ENCODE results near the gene GYG1.

DNA sequence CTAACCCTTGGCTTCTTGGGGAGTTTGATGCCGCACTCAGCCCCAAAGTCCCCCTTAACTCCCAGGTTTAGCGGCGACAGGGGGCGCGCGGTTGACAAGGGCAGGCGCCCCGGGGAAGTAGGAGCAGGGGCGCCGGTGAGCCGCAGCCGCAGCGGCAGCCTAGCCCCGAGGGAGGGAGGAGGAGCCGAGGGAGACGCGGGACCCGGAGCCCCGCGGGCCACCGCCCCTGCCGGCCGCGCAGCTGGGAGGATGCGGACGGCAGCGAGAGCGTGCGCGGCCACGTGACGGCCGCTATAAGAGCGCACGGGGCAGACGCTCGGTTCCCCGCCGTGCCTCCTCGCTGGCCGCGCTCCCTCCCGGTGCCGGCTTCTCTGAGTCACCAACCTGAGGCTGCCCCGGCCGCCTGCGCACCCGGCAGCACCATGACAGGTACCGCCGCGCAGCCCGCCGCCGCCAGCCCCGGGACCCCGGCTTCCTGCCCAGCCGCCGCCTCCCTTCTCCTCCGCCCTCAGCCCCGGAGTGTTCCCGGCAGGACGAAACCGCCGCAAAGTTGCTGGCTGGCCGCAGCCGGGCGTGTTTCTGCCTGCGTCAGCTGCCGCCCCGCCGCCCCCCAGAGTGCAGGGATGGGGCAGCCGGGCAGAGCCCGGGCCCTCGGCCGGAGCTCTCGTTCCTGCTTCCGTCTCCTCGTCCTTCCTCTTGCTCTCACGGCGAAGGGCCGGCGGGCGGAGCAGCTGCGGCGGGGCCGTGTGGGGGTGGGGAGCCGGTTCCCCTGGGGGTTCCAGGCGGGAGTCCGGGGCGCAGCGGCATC lies at the start of gene GYG1:
- TF ChIP-seq EZH2 (IDR thresholded peaks at IDR 0.05; ENCODE audit: insufficient read depth, poor library complexity, severe bottlenecking) (no peak), EZH2phosphoT487 (IDR thresholded peaks at IDR 0.05; ENCODE audit: insufficient read depth, low read depth) (no peak)

Data from GM23248 (cell line).